C4-2B (cell line): Measurements from ENCODE around the gene PTPRT.

Experiments used
- ZFX ChIP-seq: fragments of 450-650 bp; IDR thresholded peaks from 2 replicates; pipeline ENCODE4 v1.6.1; 2017
- TF ChIP-seq, protein P1 (sequence below): fragments of 450-650 bp; conservative IDR thresholded peaks from 2 replicates; pipeline ENCODE4 v1.5.1; 2017; ENCODE audit warnings: mild to moderate bottlenecking

GRCh38 chr20:42361402-42361970 lies 828.2 kb downstream of the PTPRT start:
- TF ChIP-seq, protein P1, sequence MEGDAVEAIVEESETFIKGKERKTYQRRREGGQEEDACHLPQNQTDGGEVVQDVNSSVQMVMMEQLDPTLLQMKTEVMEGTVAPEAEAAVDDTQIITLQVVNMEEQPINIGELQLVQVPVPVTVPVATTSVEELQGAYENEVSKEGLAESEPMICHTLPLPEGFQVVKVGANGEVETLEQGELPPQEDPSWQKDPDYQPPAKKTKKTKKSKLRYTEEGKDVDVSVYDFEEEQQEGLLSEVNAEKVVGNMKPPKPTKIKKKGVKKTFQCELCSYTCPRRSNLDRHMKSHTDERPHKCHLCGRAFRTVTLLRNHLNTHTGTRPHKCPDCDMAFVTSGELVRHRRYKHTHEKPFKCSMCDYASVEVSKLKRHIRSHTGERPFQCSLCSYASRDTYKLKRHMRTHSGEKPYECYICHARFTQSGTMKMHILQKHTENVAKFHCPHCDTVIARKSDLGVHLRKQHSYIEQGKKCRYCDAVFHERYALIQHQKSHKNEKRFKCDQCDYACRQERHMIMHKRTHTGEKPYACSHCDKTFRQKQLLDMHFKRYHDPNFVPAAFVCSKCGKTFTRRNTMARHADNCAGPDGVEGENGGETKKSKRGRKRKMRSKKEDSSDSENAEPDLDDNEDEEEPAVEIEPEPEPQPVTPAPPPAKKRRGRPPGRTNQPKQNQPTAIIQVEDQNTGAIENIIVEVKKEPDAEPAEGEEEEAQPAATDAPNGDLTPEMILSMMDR = no peak
- TF ChIP-seq ZFX = no peak
